Left hindlimb (tissue), 1 donor: ENCODE results near the gene LGR4.

ENCODE experiments used
- DNase-seq: peaks from one replicate; pipeline ENCODE4 v3.0.0-alpha.2; 2018

Gene LGR4

DNA sequence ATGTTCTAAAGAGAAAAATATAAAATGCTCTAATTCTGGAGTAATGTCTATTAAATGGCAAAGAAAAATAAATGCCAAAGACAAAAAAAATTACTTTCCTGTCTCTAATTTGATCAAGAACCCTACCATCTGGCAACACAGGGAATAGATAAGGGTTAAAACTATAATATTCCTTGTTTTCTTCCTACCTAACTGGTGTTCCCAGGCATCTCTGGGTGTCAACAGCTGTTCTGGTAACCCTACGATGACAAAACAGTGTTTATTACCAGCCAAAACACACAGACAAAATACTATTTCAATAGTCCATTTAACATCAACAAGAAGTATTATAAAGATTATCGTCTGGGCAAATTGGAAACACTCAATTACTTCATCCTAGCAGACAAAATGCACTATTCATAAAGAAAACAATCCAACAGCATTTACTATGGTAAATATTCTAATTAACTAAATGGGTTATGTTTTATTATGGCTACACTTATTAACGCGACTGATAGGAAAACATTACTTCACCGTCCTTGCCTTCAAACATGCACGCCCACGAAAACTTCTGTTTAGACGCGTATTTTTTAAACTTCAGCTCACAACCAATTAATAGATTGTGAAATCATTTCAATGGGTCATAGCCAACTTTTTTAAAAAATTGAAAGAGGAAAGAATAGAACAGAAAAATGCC lies 50.6 kb downstream of the LGR4 start:
- no peak for DNase-seq

- DNase-seq: no peak
Measured at GRCh38 chr11:27420722-27421572, 51.6 kb downstream of the LGR4 start.

DNA sequence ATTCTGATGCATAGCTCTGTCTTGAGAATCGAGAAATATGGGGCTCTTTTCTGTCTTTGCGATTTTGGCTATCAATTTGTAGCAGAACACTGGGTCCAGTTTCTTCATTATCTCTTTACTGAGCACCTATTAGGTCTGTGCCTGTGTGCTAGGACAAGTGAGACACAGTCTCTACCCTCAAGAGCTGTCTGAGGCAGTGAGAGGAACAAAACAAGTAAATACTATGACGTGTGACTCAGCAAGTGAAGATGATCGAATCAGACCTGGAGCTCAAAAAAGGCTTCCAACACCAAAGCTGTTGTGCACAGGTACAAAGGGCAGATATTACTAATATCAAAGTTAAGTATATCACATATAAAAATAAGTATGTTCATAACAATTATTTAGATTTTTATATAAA lies 52.4 kb downstream of the LGR4 start:
- DNase-seq: no peak

- no peak for DNase-seq
Measured at GRCh38 chr11:27418356-27418755, 54.2 kb downstream of the LGR4 start.

DNA sequence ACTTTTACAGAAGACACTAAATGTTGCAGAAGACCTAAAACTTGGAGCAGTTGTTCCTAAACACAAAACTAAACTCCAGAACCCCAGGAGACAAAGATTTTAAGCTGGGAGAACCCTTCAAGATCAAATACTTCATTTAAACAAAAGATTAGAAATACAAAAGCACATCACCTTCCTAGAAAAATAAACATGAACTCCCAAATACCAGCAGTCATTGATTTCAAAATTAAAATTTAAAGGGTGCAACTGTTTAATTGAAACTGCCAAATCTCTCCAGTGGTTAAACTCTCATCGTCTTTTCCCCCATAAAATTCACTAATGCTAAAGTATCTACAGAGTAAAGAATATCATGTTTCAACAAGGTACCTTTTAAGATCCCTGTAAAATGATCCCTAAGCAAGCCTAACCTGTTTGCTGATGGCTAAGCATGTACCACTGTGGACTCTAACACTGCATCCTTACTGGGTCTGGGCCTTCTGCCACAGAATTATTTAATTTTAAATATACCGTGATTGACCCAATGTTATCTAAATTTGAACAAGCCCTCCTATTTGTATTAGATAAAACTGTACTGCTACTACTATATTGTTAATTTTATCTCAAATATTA lies 55.9 kb downstream of the LGR4 start:
- DNase-seq: no peak

GRCh38 chr11:27414644-27415043 lies 57.9 kb downstream of the LGR4 start:
- DNase-seq: no peak

DNA sequence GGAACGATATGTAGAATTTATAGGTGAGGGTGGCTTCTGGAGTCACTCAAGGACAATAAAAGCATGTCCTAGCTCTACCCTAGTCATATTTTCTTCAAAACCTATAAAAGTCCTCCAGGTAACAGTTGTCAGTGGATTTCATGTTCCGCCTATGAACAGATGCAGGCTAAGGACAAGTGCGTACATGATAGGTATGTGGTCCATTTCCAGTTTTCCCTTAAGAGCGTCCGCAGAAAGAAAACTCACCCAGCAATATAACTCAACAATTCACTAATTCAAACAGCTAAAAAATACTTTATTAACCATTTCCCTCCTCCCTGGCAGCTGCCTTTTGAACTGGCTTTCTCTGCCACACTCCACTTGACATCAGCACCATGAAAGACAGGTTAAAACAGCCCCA lies 59.4 kb downstream of the LGR4 start:
- no peak for DNase-seq

DNA sequence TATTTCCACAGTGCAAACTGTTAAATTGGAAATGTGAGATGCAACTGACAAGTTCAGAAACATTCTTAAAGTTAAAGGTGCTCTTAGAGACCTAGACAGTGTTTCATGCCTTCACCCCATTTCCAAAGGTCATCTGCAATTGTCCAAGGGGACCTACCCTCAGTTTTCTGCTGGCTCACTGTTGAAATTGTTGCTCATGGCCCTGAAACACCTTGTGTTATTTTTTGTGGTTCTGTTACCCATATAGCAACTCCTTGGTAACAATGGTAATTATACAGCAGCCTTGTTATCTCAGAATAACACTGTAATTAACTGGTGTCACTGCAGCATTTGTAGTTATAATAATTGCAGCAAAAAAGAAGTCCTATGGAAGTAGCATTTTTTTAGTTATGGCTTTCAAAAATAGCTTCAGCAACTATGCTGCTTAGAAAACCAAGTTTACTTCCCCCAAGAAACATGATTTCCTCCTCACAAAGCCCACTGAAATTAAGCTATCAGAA lies 60.3 kb downstream of the LGR4 start:
- DNase-seq: no peak

- DNase-seq: no peak
Measured at GRCh38 chr11:27411328-27411727, 61.3 kb downstream of the LGR4 start.

GRCh38 chr11:27410272-27410671 lies 62.3 kb downstream of the LGR4 start:
- DNase-seq: no peak

- no peak for DNase-seq
Measured at GRCh38 chr11:27409742-27410141, 62.8 kb downstream of the LGR4 start.

DNA sequence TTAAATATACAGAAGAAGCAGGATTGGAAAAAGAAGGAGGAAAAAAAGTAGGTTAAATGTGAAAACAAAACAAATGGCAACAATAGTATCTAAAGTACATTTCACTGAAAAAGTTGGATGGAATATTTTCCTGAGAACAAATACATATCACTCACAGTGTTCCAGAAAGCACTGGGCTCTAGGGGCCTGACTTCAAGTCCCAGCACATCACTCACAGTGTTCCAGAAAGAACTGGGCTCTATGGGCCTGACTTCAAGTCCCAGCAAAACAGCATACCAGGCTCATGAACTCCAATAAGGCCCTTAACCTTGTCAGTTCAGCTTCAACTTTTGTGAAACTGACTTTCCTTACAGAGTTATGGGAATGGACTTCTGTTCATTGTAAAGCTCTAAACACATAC lies 63.5 kb downstream of the LGR4 start:
- DNase-seq: no peak

GRCh38 chr11:27408246-27408800 lies 64.3 kb downstream of the LGR4 start:
- no peak for DNase-seq

DNA sequence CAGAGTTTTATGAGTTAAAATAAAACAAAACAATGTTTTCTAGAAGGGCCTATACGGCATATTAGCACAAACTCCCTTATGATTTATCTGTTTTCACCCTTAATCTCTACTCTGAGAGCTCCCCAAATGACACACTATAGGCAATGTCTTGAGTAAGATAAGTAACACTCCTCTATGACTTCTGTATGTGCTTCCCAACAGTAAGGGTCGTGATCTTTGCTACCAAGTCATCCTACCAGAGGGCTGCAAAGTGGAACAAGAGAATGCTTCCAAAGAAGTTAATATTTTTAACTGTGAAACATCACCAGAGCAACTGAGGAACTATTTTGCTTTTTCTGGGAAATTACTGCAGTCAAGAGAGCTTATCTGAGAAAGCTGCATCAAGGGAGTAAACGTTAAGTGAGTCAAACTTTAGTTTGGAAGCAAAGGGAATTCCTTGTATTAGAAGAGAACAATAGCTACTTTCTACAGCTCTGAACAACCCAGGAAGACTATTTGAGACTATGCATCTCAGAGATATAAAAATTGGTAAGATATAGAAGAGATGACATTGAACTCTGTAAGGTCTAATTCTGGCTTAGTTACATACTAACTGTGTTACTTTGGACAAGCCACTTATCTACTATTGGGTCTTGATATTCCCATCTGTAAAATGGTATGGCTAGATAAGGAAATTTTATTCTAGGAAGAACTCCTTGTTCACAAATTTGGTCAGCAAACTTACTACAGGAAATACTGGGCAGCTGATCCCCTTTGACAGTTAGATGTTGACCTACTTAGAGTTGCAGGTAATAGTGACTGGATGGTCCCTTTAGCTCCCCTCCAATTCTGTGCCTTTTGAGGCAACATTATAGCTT lies 65.9 kb downstream of the LGR4 start:
- no peak for DNase-seq

DNA sequence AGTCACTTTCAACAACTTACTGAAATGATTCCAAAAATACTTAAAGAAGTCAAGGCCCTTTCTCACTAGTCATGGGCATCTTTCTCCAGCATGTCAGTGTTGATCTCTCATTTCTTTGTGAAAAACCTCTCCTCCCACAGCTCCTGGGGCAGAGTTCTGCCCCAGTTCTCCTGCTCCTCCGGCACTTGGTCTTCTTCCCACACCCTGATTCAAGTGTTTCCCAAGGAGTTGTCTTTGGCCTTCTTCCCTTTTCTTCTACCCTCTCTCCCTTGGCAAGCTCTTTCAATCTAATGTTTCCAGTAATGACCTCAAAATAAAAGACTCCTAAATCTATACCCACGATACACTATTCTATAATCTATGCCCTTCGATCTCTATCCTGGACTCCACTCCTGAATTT lies 67.5 kb downstream of the LGR4 start:
- DNase-seq: no peak

GRCh38 chr11:27404427-27404826 lies 68.2 kb downstream of the LGR4 start:
- no peak for DNase-seq

DNA sequence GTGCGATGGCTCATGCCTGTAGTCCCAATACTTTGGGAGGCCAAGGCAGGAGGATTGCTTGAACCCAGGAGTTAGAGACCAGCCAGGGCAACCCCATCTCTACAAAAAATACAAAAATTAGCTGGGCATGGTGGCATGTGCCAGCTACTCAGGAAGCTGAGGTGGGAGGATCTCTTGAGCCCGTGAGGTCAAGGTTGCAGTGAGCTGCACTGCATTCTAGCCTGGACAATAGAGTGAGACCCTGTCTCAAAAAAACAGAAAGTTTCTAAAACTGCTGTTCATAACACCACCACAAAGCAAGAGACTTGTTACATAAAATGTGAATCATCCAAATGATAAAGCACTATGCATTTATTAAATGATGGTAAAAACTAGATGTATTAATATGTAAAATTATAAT lies 69.4 kb downstream of the LGR4 start:
- DNase-seq: no peak

- DNase-seq: no peak
Measured at GRCh38 chr11:27402450-27402849, 70.1 kb downstream of the LGR4 start.

DNA sequence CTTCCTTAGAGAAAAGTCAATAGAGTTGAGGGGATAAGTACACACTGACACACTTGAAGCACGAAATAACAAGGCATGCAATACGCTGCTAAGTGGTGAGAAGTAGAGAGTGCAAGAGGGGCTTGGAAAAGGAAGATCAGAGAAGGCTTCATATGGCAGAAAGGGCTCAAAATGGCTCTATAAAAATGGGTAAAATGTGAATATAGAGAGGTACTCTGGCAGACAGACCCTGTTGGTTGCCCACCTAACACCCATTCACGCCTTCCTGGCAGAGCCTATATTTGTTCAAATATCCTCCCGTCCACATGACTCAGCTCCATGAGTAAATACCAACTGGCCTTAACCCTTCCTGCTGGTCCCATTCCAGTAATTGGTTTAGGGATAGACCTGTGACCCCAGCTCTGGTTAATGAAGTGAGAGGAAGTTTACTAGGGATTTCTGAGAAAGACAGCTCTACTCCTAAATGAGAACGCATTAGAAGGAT lies 70.7 kb downstream of the LGR4 start:
- no peak for DNase-seq

- no peak for DNase-seq
Measured at GRCh38 chr11:27401280-27401832, 71.2 kb downstream of the LGR4 start.

DNA sequence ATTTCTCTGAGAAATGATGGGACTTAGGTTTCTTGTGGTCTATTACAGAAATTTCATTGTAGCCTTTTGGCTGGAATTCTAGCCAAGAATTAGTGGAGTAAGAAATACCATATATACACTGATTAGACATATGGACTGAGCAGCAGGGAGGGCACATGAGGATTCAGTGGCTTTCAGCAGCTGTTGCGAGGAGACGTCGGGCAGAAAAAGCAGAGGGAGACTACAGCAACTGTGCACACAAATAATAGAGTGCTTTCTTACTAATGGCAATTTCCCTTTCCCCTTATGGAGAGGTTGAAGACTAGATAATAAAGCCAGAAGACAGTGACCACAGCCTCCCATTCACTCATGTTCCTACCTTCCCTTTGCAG lies 74.2 kb downstream of the LGR4 start:
- DNase-seq: peak; percentile 31
